Dendritic cell treated with granulocyte-macrophage colony-stimulating factor and Interleukin-4, amounts not matched to agents 40 ng/mL and 50 ng/mL, for 4 days (primary cell): ENCODE results near the gene SCARF1.
A peak's percentile ranks its signal among the peaks of the same experiment; 100 is the strongest.

Experiments
- H3K27ac Mint-ChIP-seq: one replicate; pipeline ENCODE4 v1.8.0; 2022; ENCODE audit warnings: mild to moderate bottlenecking, mixed read lengths
- H3K27me3 Mint-ChIP-seq: one replicate; pipeline ENCODE4 v1.8.0; 2022; ENCODE audit warnings: mild to moderate bottlenecking, mixed read lengths
- H3K36me3 Mint-ChIP-seq: one replicate; pipeline ENCODE4 v1.8.0; 2022; ENCODE audit warnings: low read depth, mixed read lengths
- H3K4me1 Mint-ChIP-seq: one replicate; pipeline ENCODE4 v1.8.0; 2022; ENCODE audit warnings: low read depth, mixed read lengths
- H3K4me3 Mint-ChIP-seq: one replicate; pipeline ENCODE4 v1.8.0; 2022; ENCODE audit warnings: mild to moderate bottlenecking, moderate library complexity, mixed read lengths
- H3K9me3 Mint-ChIP-seq: one replicate; pipeline ENCODE4 v1.8.0; 2022; ENCODE audit warnings: mixed read lengths
- intact Hi-C: fragments of 100-400 bp; cut with micrococcal nuclease; formaldehyde crosslinking; loops from one replicate; pipeline ENCODE4 v1.15.0; 2022

The SCARF1 gene

GRCh38 chr17:1627982-1628855 is 17.3 kb downstream of the SCARF1 start, which contains the start of gene SLC43A2:
SLC43A2 (minus strand) TSS chr17:1628834; CDS start chr17:1627874, 960 bp downstream.
- H3K27me3 Mint-ChIP-seq = no peaks in the 10 kb centered on the region
- intact Hi-C loops = loop anchor here (1.0 to 5.0 kb wide), 4 partner anchors 16 to 71 kb away; no protein-coding TSS in a partner anchor
- peak within 1 kb of the TSS; percentile 98 for H3K4me3 Mint-ChIP-seq
- no peaks in the 10 kb centered on the region for H3K9me3 Mint-ChIP-seq
- H3K4me1 Mint-ChIP-seq = peaks cover 63% of the 10 kb centered on the region
- peaks cover 57% of the 10 kb centered on the region for H3K36me3 Mint-ChIP-seq
- peak within 1 kb of the TSS; percentile 93 for H3K27ac Mint-ChIP-seq

GRCh38 chr17:1627182-1627981 is 18.1 kb downstream of the SCARF1 start:
- intact Hi-C loops = loop anchor here (1.0 to 5.0 kb wide), 4 partner anchors 15 to 70 kb away; no protein-coding TSS in a partner anchor
- Mint-ChIP-seq H3K9me3 (no peaks in the 10 kb centered on the region), H3K4me1 (peaks cover 67% of the 10 kb centered on the region), H3K36me3 (peaks cover 66% of the 10 kb centered on the region), H3K27ac (peak overlapping the region; percentile 93), H3K4me3 (peak overlapping the region; percentile 98), H3K27me3 (no peaks in the 10 kb centered on the region)

- peak overlapping the region; percentile 93 for H3K27ac Mint-ChIP-seq
- H3K27me3 Mint-ChIP-seq = no peaks in the 10 kb centered on the region
- peak overlapping the region; percentile 98 for H3K4me3 Mint-ChIP-seq
- peaks cover 76% of the 10 kb centered on the region for H3K36me3 Mint-ChIP-seq
- no peaks in the 10 kb centered on the region for H3K9me3 Mint-ChIP-seq
- H3K4me1 Mint-ChIP-seq = peaks cover 61% of the 10 kb centered on the region
- intact Hi-C loops = loop anchor here (5.0 kb wide), 2 partner anchors 34 to 69 kb away; no protein-coding TSS in a partner anchor
These were observed 19.2 kb downstream of the SCARF1 start for GRCh38 chr17:1626333-1626732.

GRCh38 chr17:1625581-1625980 is 20.0 kb downstream of the SCARF1 start:
- H3K9me3 Mint-ChIP-seq = no peaks in the 10 kb centered on the region
- peak overlapping the region; percentile 93 for H3K27ac Mint-ChIP-seq
- H3K4me1 Mint-ChIP-seq = peaks cover 61% of the 10 kb centered on the region
- peaks cover 84% of the 10 kb centered on the region for H3K36me3 Mint-ChIP-seq
- H3K27me3 Mint-ChIP-seq = no peaks in the 10 kb centered on the region
- intact Hi-C loops = loop anchor here (5.0 kb wide), 2 partner anchors 33 to 68 kb away; no protein-coding TSS in a partner anchor
- H3K4me3 Mint-ChIP-seq = peak overlapping the region; percentile 98

GRCh38 chr17:1625053-1625452 is 20.5 kb downstream of the SCARF1 start:
- Mint-ChIP-seq H3K4me1 (peaks cover 60% of the 10 kb centered on the region), H3K9me3 (no peaks in the 10 kb centered on the region), H3K36me3 (peaks cover 89% of the 10 kb centered on the region), H3K27me3 (no peaks in the 10 kb centered on the region), H3K4me3 (peak overlapping the region; percentile 23), H3K27ac (peak overlapping the region; percentile 60)
- intact Hi-C loops = loop anchor here (5.0 kb wide), 2 partner anchors 33 to 68 kb away; no protein-coding TSS in a partner anchor

GRCh38 chr17:1624650-1625049 is 20.9 kb downstream of the SCARF1 start:
- Mint-ChIP-seq H3K27ac (peak overlapping the region; percentile 60), H3K4me1 (peaks cover 60% of the 10 kb centered on the region), H3K4me3 (peak overlapping the region; percentile 44), H3K27me3 (no peaks in the 10 kb centered on the region), H3K9me3 (no peaks in the 10 kb centered on the region), H3K36me3 (peaks cover 93% of the 10 kb centered on the region)
- intact Hi-C loops = loop anchor here (5.0 kb wide), 2 partner anchors 32 to 67 kb away; no protein-coding TSS in a partner anchor

- no peaks in the 10 kb centered on the region for H3K27me3 Mint-ChIP-seq
- H3K9me3 Mint-ChIP-seq = no peaks in the 10 kb centered on the region
- intact Hi-C loops = no loop called here
- H3K4me3 Mint-ChIP-seq = no peak overlapping the region
- peak overlapping the region; percentile 55 for H3K27ac Mint-ChIP-seq
- peaks cover 71% of the 10 kb centered on the region for H3K4me1 Mint-ChIP-seq
- H3K36me3 Mint-ChIP-seq = peaks cover 100% of the 10 kb centered on the region
These were observed 22.4 kb downstream of the SCARF1 start for GRCh38 chr17:1623057-1623630.

GRCh38 chr17:1621273-1621954 is 24.1 kb downstream of the SCARF1 start:
- H3K4me1 Mint-ChIP-seq = peaks cover 80% of the 10 kb centered on the region
- intact Hi-C loops = no loop called here
- H3K9me3 Mint-ChIP-seq = no peaks in the 10 kb centered on the region
- H3K27me3 Mint-ChIP-seq = no peaks in the 10 kb centered on the region
- peak overlapping the region; percentile 3 for H3K27ac Mint-ChIP-seq
- H3K36me3 Mint-ChIP-seq = peaks cover 100% of the 10 kb centered on the region
- H3K4me3 Mint-ChIP-seq = no peak overlapping the region

GRCh38 chr17:1620486-1620885 is 25.0 kb downstream of the SCARF1 start:
- Mint-ChIP-seq H3K4me3 (no peak overlapping the region), H3K27ac (peak overlapping the region; percentile 3), H3K27me3 (no peaks in the 10 kb centered on the region), H3K36me3 (peaks cover 100% of the 10 kb centered on the region), H3K4me1 (peaks cover 76% of the 10 kb centered on the region), H3K9me3 (no peaks in the 10 kb centered on the region)
- intact Hi-C loops = no loop called here

GRCh38 chr17:1617620-1618174 is 27.8 kb downstream of the SCARF1 start:
- Mint-ChIP-seq H3K36me3 (peaks cover 100% of the 10 kb centered on the region), H3K27me3 (no peaks in the 10 kb centered on the region), H3K9me3 (no peaks in the 10 kb centered on the region), H3K4me1 (peaks cover 76% of the 10 kb centered on the region), H3K4me3 (no peak overlapping the region), H3K27ac (peak overlapping the region; percentile 68)
- intact Hi-C loops = no loop called here

GRCh38 chr17:1616101-1616500 is 29.4 kb downstream of the SCARF1 start:
- intact Hi-C loops = no loop called here
- Mint-ChIP-seq H3K4me1 (peaks cover 89% of the 10 kb centered on the region), H3K36me3 (peaks cover 100% of the 10 kb centered on the region), H3K27me3 (no peaks in the 10 kb centered on the region), H3K27ac (peak overlapping the region; percentile 68), H3K4me3 (no peak overlapping the region), H3K9me3 (no peaks in the 10 kb centered on the region)

GRCh38 chr17:1612400-1612799 is 33.1 kb downstream of the SCARF1 start:
- H3K4me1 Mint-ChIP-seq = peaks cover 75% of the 10 kb centered on the region

More at GRCh38 chr17:1612400-1612799, 33.1 kb downstream of the SCARF1 start:
- no peaks in the 10 kb centered on the region for H3K27me3 Mint-ChIP-seq
- H3K27ac Mint-ChIP-seq = peak overlapping the region; percentile 90
- H3K4me3 Mint-ChIP-seq = peak overlapping the region; percentile 48
- H3K9me3 Mint-ChIP-seq = no peaks in the 10 kb centered on the region
- intact Hi-C loops = loop anchor here (1.0 kb wide), 1 partner anchor 15 kb away; no protein-coding TSS in a partner anchor
- peaks cover 92% of the 10 kb centered on the region for H3K36me3 Mint-ChIP-seq
